Epithelial cell of esophagus (primary cell): ENCODE measurements around the gene TOLLIP.

Experiments
- DNase-seq: peaks from one replicate; pipeline ENCODE4 v3.0.0; 2010; ENCODE audit warnings: low read depth
- H3K4me3 ChIP-seq: 2 replicates; pipeline ENCODE4 v1.5.1; 2011; ENCODE audit warnings: mild to moderate bottlenecking, low read length, control low read depth
- TF ChIP-seq, protein P1 (sequence below): IDR thresholded peaks from 2 replicates; pipeline ENCODE4 v1.5.1; 2011; ENCODE audit warnings: low read depth, mild to moderate bottlenecking, low read length, control low read depth, inconsistent platforms; ENCODE audit not compliant: insufficient read depth; ENCODE audit errors: missing control alignments

The TOLLIP gene

GRCh38 chr11:1295086-1295485 is 14.3 kb downstream of the TOLLIP start:
- no peak for DNase-seq
- TF ChIP-seq, protein P1, sequence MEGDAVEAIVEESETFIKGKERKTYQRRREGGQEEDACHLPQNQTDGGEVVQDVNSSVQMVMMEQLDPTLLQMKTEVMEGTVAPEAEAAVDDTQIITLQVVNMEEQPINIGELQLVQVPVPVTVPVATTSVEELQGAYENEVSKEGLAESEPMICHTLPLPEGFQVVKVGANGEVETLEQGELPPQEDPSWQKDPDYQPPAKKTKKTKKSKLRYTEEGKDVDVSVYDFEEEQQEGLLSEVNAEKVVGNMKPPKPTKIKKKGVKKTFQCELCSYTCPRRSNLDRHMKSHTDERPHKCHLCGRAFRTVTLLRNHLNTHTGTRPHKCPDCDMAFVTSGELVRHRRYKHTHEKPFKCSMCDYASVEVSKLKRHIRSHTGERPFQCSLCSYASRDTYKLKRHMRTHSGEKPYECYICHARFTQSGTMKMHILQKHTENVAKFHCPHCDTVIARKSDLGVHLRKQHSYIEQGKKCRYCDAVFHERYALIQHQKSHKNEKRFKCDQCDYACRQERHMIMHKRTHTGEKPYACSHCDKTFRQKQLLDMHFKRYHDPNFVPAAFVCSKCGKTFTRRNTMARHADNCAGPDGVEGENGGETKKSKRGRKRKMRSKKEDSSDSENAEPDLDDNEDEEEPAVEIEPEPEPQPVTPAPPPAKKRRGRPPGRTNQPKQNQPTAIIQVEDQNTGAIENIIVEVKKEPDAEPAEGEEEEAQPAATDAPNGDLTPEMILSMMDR, result no peak
- no peak overlapping the region for H3K4me3 ChIP-seq

DNA sequence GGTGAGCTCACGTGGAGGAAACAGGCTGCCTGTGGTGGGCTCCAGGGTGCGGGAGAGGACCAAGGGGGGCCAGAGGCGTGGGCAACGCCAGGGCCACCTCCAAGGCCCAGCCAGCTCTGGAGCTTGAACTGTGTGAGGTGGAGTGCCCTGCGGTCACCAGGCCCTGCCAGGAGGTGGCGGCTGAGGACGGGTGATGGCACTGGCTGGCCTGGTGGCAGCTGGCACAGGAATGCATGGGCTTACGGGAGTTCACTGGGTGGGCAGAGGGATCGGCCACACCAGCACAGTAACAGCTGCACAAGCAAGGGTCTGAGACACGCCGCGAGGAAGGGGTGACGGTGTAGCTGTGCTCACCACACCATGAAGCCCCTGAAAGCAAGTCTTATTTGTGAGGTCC is 15.8 kb downstream of the TOLLIP start:
- H3K4me3 ChIP-seq, result no peak overlapping the region
- no peak for DNase-seq
- TF ChIP-seq, protein P1, result peak; percentile 41

GRCh38 chr11:1292644-1293618 is 16.5 kb downstream of the TOLLIP start:
- TF ChIP-seq, protein P1, result no peak
- no peak for DNase-seq
- no peak overlapping the region for H3K4me3 ChIP-seq

DNA sequence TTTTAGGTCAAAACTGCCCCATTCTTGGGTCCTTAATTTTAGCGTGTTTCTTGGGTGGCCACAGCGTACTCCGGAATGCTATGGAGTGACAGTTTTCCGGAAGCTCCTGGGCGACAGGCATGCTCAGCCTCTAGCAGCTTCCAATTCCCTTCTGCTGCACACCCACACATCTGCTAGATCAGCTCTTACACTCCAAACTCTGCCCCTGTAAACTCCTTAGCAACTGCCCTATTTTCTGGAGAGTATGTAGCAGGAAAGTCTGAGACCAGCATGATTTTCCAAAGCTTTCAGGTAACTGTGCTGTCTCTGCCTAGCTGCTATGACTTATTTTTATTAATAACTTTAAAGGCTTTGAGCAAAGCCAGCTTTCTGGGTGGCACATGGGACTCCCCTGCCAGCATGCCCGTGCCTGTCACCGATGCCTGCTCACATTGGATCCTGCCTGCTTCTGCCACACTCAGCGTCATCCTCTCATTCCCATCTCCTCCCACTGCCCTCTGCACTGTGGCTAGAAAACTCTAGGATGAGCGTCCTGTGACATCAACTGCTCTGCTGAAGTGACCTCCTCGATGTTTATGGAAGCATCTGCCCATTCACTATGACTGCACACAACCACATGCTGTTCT is 17.3 kb downstream of the TOLLIP start:
- DNase-seq, result peak; percentile 29
- TF ChIP-seq, protein P1, result no peak
- H3K4me3 ChIP-seq, result no peak overlapping the region

GRCh38 chr11:1291295-1292017 is 18.0 kb downstream of the TOLLIP start:
- H3K4me3 ChIP-seq, result no peak overlapping the region
- TF ChIP-seq, protein P1, result no peak
- no peak for DNase-seq

DNA sequence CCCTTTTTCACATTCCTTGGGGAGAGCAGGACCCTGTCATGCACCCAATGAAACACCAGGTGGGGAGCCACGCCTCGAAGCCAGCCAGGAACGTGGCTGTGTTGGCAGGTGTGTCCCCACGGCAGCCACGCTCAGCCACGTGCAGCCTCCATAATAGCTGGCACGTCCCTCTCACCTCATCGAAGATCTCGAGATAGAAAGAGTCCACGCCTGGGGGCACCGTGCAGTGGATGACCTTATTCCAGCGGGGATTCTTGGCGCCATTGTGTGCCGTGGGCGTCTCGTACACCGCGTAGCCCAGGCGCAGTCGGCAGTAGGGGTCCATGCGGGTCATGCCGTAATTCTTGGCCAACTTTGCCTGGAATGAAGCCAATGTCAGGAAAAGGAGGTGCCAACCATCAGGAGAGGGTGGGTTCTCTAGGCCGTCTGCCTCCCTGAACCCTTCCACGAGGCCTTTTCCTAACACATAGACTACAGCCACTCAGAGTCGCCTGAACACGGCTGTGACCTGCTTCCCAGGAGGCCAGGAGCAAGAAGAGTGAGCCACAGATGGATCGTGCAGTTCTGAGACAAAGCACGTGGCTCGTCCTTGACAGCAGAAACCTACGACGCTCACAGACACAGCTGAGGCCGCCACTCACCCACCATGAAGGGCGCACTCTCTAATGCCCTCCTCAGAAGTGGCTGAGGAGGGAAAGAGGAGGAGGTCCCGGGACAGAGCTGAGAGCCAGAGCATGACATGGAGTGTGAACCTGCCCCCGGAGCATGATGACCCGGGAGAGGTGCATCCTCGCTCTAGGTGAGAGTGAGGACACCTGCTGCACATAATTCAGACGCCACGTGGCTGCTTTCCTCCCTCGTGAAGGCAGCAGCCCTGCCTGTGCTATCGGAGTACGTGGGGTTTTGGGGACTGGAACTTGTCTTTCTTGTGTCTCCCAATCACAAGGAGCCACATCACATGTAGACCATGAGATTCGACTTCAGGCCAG is 19.1 kb downstream of the TOLLIP start:
- DNase-seq, result no peak
- no peak overlapping the region for H3K4me3 ChIP-seq
- TF ChIP-seq, protein P1, result no peak
